Vagina (tissue), 2 donors: ENCODE data around the gene HERC5. TPM values are rescaled to one million over a fixed set of nuclear protein-coding genes. Genes with fewer than 3 reads are reported as not detected.
"Not testable (repeated sequence)": the region's sequence is repeated elsewhere in the genome, so short reads cannot be mapped to it uniquely, and the experiment has no call there.

Experiments used
- DNase-seq, 2 donors: peaks; one replicate each; pipeline ENCODE4 v3.0.0-alpha.2; 2017; ENCODE audit errors: extremely low spot score in 2 of 2
- H3K27ac ChIP-seq: fragments of 200-600 bp; sonication (generic); one replicate; pipeline ENCODE4 v1.5.1; 2019
- H3K27me3 ChIP-seq: fragments of 200-600 bp; sonication (generic); one replicate; pipeline ENCODE4 v1.5.1; 2019
- H3K36me3 ChIP-seq, 2 donors: fragments of 200-600 bp; sonication (generic); one replicate each; pipeline ENCODE4 v1.5.1; 2017 to 2019
- H3K4me1 ChIP-seq: fragments of 200-600 bp; sonication (generic); one replicate; pipeline ENCODE4 v1.5.1; 2019
- H3K4me3 ChIP-seq, 2 donors: fragments of 200-600 bp; sonication (generic); 1 replicate in 1 of 2; 2 replicates in 1 of 2; pipeline ENCODE4 v1.5.1; 2016 to 2019
- H3K9me3 ChIP-seq: fragments of 200-600 bp; sonication (generic); one replicate; pipeline ENCODE4 v1.5.1; 2019
- POLR2A ChIP-seq, 2 donors: fragments of 450-650 bp; IDR thresholded peaks; one replicate each; pipeline ENCODE4 v1.6.1; 2017; ENCODE audit warnings: antibody characterized with exemption in 2 of 2, mild to moderate bottlenecking in 2 of 2, moderate library complexity in 2 of 2
- POLR2AphosphoS5 ChIP-seq, 2 donors: sonication (generic); formaldehyde crosslinking; IDR thresholded peaks; one replicate each; pipeline ENCODE4 v1.9.0; 2017; ENCODE audit warnings: antibody characterized with exemption in 2 of 2, mild to moderate bottlenecking in 2 of 2, low read depth in 1 of 2; ENCODE audit not compliant: insufficient read depth in 1 of 2
- intact Hi-C: fragments of 100-400 bp; cut with DNase I; formaldehyde crosslinking; loops from one replicate; pipeline ENCODE4 v1.15.1; 2023
- total RNA-seq: library from RNA; depleted of rRNA; stranded (reverse); fragments of >200 nt; gene quantifications from one replicate; pipeline ENCODE4 v1.2.3, GENCODE V29; 2016
- TF ChIP-seq, protein P1 (sequence below), 3 experiments: fragments of 450-650 bp in 2 of 3; fragments of 200-600 bp in 1 of 3; sonication (generic) in 1 of 3; IDR thresholded peaks; one replicate each; pipeline ENCODE4 v1.5.1; 2017 to 2019; ENCODE audit warnings: antibody characterized with exemption in 3 of 3, mild to moderate bottlenecking in 2 of 3, moderate library complexity in 2 of 3

The HERC5 gene
- total RNA-seq, 1 donor from 2014 or later: 5.4 TPM

DNA sequence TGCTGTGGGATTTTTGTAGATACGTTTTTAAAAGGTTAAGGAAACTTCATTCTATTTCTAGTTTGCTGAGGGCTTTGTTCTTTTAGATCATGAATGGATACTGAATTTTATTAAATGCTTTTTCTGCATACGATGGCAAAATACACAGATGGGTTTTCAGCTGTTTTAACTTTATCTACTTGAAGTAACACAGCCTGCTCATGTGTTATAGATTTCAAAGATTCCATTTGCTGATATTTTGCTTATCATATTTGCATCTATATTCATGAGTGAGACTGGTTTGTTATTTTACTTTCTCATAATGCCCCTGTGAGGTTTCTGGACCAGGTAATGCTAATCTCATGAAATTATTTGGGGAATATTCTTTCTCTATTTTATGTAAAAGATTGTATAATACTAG lies 34.5 kb upstream of the HERC5 start:
- Histone ChIP-seq H3K27me3 (no peaks in the 10 kb centered on the region), H3K27ac (no peak overlapping the region), H3K4me3 (no peak overlapping the region), H3K36me3 (no peaks in the 10 kb centered on the region), H3K4me1 (no peaks in the 10 kb centered on the region), H3K9me3 (no peaks in the 10 kb centered on the region)
- TF ChIP-seq, protein P1, sequence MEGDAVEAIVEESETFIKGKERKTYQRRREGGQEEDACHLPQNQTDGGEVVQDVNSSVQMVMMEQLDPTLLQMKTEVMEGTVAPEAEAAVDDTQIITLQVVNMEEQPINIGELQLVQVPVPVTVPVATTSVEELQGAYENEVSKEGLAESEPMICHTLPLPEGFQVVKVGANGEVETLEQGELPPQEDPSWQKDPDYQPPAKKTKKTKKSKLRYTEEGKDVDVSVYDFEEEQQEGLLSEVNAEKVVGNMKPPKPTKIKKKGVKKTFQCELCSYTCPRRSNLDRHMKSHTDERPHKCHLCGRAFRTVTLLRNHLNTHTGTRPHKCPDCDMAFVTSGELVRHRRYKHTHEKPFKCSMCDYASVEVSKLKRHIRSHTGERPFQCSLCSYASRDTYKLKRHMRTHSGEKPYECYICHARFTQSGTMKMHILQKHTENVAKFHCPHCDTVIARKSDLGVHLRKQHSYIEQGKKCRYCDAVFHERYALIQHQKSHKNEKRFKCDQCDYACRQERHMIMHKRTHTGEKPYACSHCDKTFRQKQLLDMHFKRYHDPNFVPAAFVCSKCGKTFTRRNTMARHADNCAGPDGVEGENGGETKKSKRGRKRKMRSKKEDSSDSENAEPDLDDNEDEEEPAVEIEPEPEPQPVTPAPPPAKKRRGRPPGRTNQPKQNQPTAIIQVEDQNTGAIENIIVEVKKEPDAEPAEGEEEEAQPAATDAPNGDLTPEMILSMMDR (IDR thresholded peaks at IDR 0.05): no peak
- TF ChIP-seq POLR2A (IDR thresholded peaks at IDR 0.05) (no peak), POLR2AphosphoS5 (IDR thresholded peaks at IDR 0.05; ENCODE audit: insufficient read depth in 1 of 2, low read depth in 1 of 2) (no peak)
- no peak for DNase-seq
- intact Hi-C loops: no loop called here

DNA sequence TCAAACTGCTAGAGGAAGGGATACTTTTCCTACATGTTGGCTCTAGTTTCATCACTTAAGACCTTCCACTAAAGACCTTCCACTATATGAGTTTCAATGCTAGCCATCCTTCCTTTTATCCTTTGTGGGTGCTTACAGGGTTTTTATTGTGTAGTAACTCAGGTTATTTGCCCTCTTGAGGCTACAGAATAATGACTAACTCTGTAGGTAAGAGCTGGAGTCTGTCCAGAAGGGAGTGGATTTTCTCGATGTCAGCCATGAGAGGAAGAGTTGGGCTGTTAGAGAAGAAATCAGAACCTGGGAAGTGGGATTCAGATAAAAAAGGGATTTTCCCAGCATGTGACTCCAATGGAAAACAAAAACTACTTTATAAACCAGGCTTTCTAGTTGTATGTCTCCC lies 27.5 kb upstream of the HERC5 start:
- Histone ChIP-seq H3K4me3 (no peak overlapping the region), H3K9me3 (no peaks in the 10 kb centered on the region), H3K36me3 (peaks cover 0 to 16% of the 10 kb centered on the region in 2 donors), H3K27ac (no peak overlapping the region), H3K27me3 (no peaks in the 10 kb centered on the region), H3K4me1 (no peaks in the 10 kb centered on the region)
- DNase-seq: no peak
- TF ChIP-seq, protein P1 (IDR thresholded peaks at IDR 0.05): no peak
- intact Hi-C loops: no loop called here

DNA sequence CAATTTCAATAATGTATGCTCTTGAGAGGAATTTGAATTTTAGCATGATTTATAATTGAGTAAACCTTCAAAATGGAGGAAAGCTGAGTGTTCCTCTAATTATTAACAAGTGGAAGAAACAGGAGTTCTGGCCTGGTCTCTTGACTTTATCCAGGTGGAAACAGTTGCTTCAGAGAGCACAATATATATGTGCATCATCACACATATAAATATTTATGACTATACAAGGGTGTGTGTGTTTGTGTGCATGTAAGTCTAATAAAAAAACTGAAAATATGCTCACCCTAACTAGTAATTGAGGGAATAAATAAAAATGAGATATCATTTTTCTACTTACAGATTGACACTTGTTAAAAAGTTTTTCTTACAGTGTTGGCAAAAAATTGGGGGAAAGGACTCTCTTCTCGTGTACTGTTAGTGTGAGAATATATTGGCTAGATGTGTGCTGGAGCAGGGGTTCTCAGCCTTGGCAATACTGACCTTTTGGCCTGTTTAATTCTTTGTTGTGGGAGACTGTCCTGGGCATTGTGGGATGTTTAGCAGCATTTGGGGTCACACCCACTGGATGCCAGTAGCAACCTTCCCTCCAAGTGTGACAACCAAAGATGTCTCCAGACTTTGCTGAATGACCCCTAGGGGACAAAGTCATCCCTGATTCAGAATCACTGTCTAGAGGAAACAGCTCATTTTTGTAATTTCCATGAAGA lies 20.8 kb upstream of the HERC5 start:
- Histone ChIP-seq H3K27me3 (no peaks in the 10 kb centered on the region), H3K4me1 (no peaks in the 10 kb centered on the region), H3K9me3 (no peaks in the 10 kb centered on the region), H3K27ac (no peak overlapping the region), H3K36me3 (peaks cover 0 to 16% of the 10 kb centered on the region in 2 donors), H3K4me3 (no peak overlapping the region)
- DNase-seq: no peak
- intact Hi-C loops: no loop called here
- no peak for TF ChIP-seq POLR2A (IDR thresholded peaks at IDR 0.05)

DNA sequence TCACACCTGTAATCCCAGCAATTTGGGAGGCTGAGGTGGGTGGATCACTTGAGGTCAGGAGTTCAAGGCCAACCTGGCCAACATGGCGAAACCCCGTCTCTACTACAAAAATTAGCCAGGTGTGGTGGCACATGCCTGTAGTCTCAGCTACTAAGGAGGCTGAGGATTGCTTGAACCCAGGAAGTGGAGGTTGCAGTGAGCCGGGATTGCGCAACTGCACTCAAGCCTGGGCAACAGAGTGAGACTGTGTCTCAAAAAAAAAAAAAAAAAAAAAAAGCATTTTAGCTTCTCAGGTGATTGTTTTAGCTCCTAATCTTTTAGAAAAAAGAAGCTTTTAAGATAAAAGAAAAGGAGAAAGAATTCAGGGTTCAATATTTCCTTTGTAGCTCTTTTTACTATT lies 19.0 kb upstream of the HERC5 start:
- H3K36me3 ChIP-seq: peaks cover 0 to 12% of the 10 kb centered on the region in 2 donors
- H3K4me3 ChIP-seq, intact Hi-C loops, DNase-seq, H3K27me3 ChIP-seq, H3K4me1 ChIP-seq, H3K9me3 ChIP-seq, H3K27ac ChIP-seq: not testable (repeated sequence)

DNA sequence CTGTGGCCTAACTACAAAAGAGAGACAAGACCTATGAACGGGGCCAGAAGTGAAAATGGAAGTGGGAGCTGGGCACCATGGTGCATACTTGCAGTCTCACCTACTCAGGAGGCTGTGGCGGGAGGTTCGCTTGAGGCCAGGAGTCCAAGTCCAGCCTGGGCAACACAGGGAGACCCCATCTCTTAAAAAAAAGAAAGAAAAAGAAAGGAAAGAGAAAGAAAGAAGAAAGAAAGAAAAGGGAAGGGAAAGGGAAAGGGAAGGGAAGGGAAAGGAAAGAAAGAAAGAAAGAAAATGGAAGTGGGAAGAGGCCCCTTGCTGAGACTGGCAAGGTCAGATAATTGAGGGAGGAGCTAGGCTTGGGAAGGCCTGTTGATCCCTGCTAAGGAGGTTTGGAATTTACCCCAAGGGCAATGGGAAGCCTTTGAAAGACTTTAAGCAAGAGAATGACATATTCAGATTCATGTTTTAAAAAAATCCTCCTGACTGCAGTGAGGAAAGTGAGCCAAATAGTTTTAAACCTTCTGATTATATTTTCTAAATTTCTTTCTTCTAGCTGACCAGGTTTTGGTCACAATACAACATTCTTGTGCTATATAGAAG lies 17.7 kb upstream of the HERC5 start:
- H3K27ac ChIP-seq: no peak overlapping the region
- H3K36me3 ChIP-seq: no peaks in the 10 kb centered on the region
- H3K4me3 ChIP-seq: no peak overlapping the region
- no peaks in the 10 kb centered on the region for H3K9me3 ChIP-seq
- H3K27me3 ChIP-seq: no peaks in the 10 kb centered on the region
- intact Hi-C loops: no loop called here
- no peaks in the 10 kb centered on the region for H3K4me1 ChIP-seq
- no peak for DNase-seq
- TF ChIP-seq POLR2AphosphoS5 (IDR thresholded peaks at IDR 0.05; ENCODE audit: insufficient read depth in 1 of 2, low read depth in 1 of 2) (no peak), POLR2A (IDR thresholded peaks at IDR 0.05) (no peak)
- TF ChIP-seq, protein P1 (IDR thresholded peaks at IDR 0.05): no peak

DNA sequence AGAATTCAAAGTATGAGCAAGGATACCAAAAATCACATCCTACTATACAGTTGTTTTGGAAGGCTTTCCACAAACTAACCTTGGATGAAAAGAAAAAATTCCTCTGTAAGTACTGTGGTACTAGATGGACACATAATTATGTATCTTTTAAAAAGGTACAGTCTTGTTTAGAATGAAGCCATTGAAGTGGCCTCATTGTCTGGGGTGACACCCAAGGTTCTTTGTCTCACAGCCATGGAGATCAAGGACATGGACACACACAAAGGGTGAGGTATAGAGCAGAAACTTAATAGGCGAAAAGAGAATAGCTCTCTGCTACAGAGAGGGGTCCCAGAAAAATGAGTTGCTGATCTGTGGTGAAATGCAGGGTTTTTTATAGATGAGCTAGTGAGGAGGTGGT lies 16.8 kb upstream of the HERC5 start:
- Histone ChIP-seq H3K9me3 (no peaks in the 10 kb centered on the region), H3K4me3 (no peak overlapping the region), H3K36me3 (no peaks in the 10 kb centered on the region), H3K4me1 (no peaks in the 10 kb centered on the region), H3K27ac (no peak overlapping the region), H3K27me3 (no peaks in the 10 kb centered on the region)
- DNase-seq: no peak
- intact Hi-C loops: no loop called here
- no peak for TF ChIP-seq POLR2A (IDR thresholded peaks at IDR 0.05)
- TF ChIP-seq, protein P1 (IDR thresholded peaks at IDR 0.05): no peak
- TF ChIP-seq POLR2AphosphoS5 (IDR thresholded peaks at IDR 0.05; ENCODE audit: insufficient read depth in 1 of 2, low read depth in 1 of 2): no peak
